GM21526 (cell line): ENCODE measurements around the gene EIF2B4.
A peak's percentile ranks its signal among the peaks of the same experiment; 100 is the strongest.
"Not testable (repeated sequence)": the region's sequence is repeated elsewhere in the genome, so short reads cannot be mapped to it uniquely, and the experiment has no call there.

Experiments
- ATAC-seq: cut with Tn5 transposase; IDR thresholded peaks from one replicate; pipeline ENCODE4 v1.9.1; 2021; ENCODE audit warnings: moderate library complexity; ENCODE audit not compliant: unreplicated experiment, low FRiP score

Gene EIF2B4

DNA sequence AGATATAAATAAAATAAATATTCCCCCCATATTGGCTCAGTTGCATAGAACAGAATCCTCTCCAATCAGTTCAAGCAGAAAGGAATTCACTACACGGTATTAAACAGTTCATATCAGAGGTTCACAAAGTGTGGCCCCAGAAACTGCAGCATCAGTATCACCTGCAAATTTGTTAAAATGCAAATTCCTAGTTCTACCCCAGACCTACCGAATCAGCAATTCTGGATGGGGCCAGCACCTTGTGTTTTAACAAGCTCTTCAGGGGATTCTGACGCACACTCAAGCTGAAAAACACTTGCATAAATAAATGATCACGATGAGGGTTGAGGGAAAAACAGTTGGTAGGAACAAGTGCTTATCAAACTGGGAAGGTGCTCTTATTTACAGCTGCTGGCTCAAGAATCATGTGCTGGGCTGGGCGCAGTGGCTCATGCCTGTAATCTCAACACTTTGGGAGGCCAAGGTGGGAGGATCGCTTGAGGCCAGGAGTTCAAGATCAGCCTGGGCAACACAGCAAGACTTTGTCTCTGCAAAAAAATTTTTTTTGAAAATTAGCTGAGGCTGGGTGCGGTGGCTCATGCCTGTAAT lies 19.9 kb downstream of the EIF2B4 start:
- ATAC-seq = no peak

DNA sequence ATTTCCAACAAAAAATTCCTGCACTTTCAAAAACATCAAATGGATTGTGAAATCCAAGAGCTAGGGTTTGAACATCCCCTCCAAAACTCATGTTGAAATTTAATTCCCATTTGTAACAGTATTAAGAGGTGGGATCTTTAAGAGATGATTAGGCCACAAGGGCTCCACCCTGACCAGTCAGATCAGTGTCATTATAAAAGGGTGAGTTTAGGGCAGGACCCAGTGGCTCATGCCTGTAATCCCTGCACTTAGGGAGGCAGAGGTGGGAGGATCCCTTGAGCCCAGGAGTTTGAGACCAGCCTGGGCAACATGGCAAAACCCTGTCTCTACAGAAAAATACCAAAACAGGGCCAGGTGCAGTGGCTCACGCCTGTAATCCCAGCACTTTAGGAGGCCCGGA lies 22.5 kb downstream of the EIF2B4 start:
- ATAC-seq = no peak

DNA sequence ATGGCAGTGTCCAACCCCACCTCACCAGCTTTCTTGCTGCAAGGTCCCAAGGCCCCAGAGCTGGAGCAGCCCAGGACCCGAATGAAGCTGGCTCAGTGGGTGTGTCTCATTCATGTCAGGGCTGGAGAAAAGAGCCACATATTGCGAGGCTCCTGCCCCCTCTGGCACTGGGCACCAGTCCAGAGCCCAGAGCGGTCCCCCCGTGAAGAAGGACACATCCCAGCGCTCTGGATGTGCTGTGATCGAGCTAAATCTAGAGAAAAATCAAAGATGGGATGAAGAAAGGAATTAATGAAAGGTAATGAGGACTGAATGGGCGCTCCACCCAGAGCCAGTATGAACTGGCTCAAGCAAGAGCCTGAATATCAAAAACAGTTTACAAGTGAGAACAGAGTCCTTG lies 34.0 kb downstream of the EIF2B4 start:
- no peak for ATAC-seq

DNA sequence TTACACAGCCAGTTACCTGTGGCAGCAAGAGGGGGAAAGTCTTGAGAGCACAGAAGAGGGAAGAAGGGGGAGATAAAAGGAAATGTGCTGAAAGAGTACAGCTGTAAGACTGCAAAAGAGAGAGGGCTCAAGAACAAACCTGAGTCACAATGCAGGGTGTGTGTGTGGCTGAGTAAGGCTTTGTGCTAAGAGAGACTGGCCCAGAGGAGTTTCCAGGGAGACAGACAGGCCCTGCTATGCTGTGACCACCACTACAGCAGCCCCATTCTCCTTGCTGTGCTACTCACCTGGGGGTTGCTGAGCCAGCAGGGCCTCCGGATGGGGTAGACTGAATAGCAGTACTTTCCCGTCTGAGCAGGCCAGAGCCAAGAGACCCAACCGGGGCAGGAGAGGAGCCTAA lies 34.8 kb downstream of the EIF2B4 start:
- ATAC-seq = no peak

DNA sequence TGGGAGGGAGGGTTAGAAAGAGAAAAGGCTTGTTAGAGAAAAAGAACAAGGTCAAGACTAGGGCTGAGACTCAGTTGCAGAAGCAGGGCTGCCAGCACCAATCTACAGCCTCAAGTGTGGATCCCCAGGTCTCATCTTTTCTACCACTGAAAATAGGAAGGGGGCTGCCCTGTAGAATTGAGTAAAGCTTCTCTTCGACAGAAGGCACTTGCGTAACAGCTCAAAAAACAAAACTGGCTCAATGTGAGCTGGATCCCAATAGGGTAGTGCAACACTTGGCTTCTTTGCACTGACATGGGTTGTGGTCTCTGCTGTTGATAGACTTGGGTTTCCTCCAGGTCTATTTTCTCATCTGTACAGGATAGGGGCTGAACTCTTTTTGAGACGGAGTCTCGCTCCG lies 45.4 kb downstream of the EIF2B4 start:
- ATAC-seq = no peak

DNA sequence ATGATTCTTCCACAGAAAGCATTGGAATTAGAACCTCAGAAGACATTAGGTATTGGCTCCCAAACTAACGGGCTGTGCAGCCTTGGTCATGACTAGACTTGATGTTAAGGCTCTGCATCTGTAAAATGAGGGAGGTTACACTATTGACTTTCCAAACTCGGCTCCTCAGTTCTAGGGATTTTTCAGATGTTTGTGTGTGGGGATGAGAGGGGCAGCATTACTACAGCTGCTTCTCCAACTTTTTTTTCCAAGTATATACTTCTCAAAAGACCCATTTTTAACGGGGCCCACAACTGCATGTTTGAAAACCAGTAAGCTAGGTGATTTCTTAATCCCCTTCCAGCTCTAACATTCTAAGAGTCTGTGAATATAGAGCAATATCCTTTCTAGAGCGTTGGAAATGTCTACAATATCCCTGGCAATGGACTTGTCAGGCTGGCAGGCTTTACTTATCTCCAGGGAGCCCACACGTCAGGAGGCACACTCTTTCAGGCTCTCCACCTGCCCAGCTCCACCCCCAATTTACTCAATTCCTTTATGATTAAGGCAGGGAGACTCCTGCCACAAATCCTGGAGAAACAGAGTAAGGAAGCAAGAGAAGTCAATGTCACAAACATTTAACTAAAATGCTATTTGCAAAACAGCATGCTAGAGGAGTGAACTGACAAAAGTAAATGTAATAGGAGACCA lies 46.4 kb downstream of the EIF2B4 start:
- ATAC-seq = no peak

DNA sequence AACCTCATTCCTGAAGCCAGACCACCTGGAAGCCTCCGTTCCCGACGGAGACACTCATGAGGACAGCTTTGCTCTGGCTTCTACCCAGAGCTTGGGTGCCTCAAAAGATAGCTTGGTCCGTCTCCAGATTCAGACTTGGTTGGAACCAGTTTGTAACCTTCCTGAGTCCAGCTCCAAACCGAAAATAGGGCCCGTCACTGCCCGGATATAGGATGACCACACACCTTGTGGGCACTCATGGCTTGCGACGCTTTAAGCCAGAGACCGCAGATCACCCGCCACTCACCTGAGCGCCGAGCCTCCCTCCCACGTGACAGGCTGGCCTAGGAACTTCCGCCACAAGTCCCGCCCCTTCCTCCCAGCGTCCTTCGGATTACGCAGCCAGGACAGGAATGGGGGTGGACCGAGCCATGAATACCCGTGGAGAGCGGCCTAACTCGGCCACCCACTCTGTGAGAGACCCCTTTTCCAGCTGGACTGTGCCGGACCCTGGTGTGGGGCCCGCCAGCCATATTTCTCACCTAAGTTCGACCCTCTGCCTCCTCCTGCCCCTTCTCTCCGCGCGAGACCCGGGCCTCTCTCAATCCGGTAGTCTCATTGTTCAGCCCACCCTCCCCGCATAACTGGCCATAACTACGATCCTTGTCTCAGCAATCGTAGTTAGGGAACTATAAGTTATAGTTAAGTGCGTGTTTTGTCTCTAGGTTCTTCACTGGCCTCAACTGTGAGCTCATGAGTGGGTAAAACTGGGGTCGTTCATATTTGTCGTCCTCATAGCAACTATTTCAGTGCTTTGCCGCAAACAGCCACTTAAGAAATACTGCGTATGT lies 47.2 kb downstream of the EIF2B4 start, which contains the start of gene MPV17:
MPV17 (minus strand) TSS at position 332 of the 830 bp plus-strand sequence. CDS start 580 bp downstream, outside the sequence.
- peak; percentile 73 for ATAC-seq

DNA sequence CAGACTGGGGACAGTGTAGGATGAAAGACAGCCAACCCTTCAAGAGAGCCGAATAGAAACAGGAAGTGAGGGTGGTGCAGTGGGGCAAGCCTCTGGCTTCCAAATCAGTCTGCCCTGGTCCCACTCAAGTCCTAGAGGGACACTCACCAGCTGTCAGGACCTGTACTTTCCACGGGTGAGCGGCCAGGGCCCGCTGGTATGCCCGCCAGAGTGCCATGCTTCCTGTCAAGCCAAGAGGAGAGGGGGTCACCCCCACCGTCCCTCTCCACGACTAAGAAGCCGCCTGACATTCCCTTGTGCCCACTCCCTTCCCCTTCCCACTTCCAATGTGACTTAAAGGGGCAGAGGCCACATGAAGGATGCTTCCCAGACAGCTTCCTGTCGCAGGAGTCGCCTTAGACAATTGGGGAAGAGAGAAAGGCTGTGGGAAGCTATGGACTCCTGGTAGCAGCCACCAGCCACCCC lies 47.8 kb downstream of the EIF2B4 start:
- ATAC-seq = no peak

DNA sequence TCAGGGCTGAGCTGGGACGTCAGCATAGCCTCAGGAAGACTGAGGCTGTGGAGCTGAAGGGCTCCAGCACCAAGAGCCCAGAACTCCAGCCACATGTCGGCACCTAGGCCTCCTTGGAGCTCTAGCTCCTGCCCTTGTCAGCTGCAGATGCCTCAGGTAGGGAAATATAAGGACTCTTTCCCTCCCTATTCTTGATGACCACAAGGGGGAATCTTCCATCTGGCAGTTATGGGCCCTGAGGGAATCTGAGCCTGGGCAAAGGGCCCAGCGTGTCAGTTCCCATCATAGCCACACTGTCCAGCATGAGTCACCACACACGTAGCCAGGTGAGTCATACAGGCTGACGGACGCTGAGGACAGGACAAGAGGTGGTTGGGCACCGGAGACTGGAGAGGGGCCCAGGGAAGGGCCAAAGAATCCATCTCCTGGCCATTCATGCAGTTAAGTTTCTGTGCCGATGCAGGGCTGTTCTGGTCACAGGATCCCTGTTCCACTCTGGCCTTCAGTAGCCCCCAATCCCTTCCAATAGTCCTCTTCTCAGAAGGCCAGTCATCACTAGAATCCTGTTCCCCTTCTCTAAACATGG lies 49.1 kb downstream of the EIF2B4 start:
- ATAC-seq = no peak

DNA sequence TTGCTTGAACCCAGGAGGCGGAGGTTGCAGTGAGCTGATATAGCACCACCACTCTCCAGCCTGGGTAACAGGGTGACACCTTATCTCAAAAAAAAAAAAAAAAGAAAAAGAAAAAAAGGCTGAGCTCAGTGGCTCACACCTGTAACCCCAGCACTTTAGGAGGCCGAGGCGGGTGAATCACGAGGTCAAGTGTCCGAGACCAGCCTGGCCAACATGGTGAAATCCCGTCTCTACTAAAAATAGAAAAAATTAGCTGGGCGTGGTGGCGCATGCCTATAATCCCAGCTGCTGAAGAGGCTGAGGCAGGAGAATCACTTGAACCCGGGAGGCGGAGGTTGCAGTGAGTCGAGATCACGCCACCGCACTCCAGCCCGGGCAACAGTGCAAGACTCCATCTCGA lies 50.3 kb downstream of the EIF2B4 start:
- ATAC-seq = not testable (repeated sequence)

DNA sequence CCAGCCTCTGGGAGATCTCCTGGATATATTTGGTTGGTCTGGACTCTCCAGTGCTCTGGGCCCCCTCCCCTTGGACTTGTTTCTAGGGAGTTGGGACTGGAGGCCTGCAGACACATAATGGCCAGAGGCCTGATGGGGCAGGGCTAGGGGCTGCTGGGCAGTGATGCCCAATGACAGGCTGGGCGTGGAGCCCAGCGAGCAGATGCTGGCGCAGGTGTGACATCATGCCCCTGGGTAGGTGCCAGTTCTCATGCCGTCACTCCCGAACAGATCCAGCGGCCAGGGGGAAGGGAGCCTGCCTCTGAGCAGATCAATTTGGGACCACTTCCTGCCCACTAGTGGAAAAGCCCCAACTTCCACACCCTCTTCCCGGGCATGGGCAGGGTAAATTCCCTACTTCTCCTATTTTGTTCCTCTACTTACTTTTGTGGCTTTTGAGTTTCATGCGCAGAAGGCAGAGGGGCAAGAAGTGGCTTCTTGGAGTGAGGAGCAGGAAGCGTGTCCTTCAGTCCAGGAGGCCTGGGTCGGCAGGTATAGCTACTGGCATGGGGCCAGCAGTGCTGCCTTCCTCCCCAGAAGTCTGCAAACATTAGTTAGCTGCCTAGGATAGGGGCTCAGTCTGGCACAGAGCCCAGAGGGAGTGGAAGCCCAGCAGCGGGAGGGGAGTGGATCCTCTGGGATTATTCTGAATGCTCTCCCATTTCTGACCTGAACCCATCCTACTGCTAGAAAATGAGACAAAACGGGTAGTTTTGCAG lies 53.3 kb downstream of the EIF2B4 start:
- ATAC-seq = no peak

DNA sequence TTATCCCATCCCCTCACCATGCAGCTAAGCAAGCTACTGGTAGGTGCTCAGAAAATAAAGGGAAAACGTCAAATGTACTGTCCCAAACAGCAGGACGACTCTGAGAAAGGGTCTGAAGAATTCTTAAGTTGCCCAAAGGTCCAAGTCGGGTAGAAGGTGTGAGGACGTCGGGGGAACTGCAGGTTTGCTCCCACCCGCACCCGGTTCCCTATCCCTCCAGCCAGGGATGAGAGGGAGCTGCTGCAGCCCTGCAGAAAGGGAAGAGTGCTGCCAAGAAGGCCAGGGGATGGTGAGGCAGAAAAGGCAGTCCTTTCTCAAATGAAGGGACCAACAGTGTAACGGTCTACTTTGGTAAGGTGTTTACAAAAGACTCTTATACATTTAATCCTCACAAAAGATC lies 55.0 kb downstream of the EIF2B4 start:
- no peak for ATAC-seq

DNA sequence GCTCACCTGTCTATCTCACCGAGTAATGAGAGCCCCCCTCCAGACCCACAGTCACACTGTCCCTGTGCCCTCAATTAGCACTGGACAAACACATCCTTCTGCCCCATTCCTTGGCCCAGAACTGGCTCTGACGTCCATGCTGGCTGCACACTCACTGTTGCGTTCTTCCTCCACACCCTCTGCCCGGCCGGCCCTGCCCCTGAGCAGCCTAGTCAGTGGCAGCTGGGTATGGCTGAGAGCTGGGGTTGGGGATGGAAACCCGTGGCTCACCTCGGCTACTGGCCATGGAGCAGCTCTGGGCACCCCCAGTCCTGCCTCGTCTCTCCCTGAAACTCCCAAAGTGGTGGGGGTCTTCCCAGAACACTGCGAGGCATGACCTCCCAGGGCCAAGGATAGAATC lies 55.4 kb downstream of the EIF2B4 start:
- ATAC-seq = no peak
